Panc1 (cell line): ENCODE measurements around the gene WDFY1. TPM values are rescaled to one million over a fixed set of nuclear protein-coding genes. Genes with fewer than 3 reads are reported as not detected.

Experiments
- ATAC-seq: fragments of 200-7000 bp; cut with Tn5 transposase; 2 replicates; pipeline ENCODE4 v1.9.1; 2020; ENCODE audit warnings: mild to moderate bottlenecking, moderate library complexity
- BruUV-seq: library from RNA; stranded (reverse); fragments of 400-500 nt; replicated peaks from 2 replicates; lab custom pipeline; 2021; lab: Mats Ljungman, UMichigan
- CTCF ChIA-PET: fragments of 300-600 bp; sonication (Branson Sonifier 250); formaldehyde crosslinking; loops from one replicate; lab custom pipeline; 2022; ENCODE audit warnings: antibody characterized with exemption; lab: Charles Lee
- POLR2A ChIA-PET: fragments of 300-600 bp; sonication (Branson Sonifier 250); formaldehyde crosslinking; loops from one replicate; lab custom pipeline; 2022; ENCODE audit warnings: antibody characterized with exemption; lab: Charles Lee
- DNase-seq: peaks from one replicate; pipeline ENCODE4 v3.0.0-alpha.2; 2010; ENCODE audit warnings: low read depth, low spot score
- H3K27ac ChIP-seq: 2 replicates; pipeline ENCODE4 v1.5.1; 2011; ENCODE audit warnings: mild to moderate bottlenecking, low read length, inconsistent platforms
- H3K27me3 ChIP-seq: fragments of 200-500 bp; sonication (Bioruptor generic); 2 replicates; pipeline ENCODE4 v1.6.0; 2014; ENCODE audit warnings: low read length, inconsistent platforms; ENCODE audit not compliant: control insufficient read depth, insufficient read depth
- H3K36me3 ChIP-seq: fragments of 200-500 bp; sonication (Bioruptor generic); 2 replicates; pipeline ENCODE4 v1.5.1; 2014; ENCODE audit warnings: inconsistent platforms, mild to moderate bottlenecking, low read length, moderate library complexity; ENCODE audit not compliant: control insufficient read depth, insufficient read depth
- H3K4me1 ChIP-seq: 2 replicates; pipeline ENCODE4 v1.5.1; 2011; ENCODE audit warnings: inconsistent platforms, mild to moderate bottlenecking, low read length, moderate library complexity; ENCODE audit not compliant: control insufficient read depth, insufficient read depth
- H3K4me3 ChIP-seq, 2 experiments: 2 replicates each; pipeline ENCODE4 v1.5.1; 2011 to 2012; ENCODE audit warnings: low read depth in 2 of 2, low read length in 2 of 2, mild to moderate bottlenecking in 2 of 2, inconsistent platforms in 1 of 2, moderate library complexity in 1 of 2
- H3K9me3 ChIP-seq: fragments of 200-500 bp; sonication (Bioruptor generic); 2 replicates; pipeline ENCODE4 v1.5.1; 2014; ENCODE audit warnings: low read depth, mild to moderate bottlenecking, inconsistent platforms, low read length, moderate library complexity; ENCODE audit not compliant: control insufficient read depth, insufficient read depth
- POLR2AphosphoS5 ChIP-seq: IDR thresholded peaks from 2 replicates; pipeline ENCODE4 v1.6.1; 2012; ENCODE audit warnings: mild to moderate bottlenecking, low read depth, low read length, moderate library complexity
- REST ChIP-seq, 2 experiments: IDR thresholded peaks; 2 replicates each; pipeline ENCODE4 v1.6.1; 2011 to 2012; ENCODE audit warnings: low read depth in 2 of 2, control low read depth in 1 of 2, low read length in 1 of 2, mild to moderate bottlenecking in 1 of 2, moderate library complexity in 1 of 2; ENCODE audit not compliant: insufficient read depth in 1 of 2
- SIN3A ChIP-seq: IDR thresholded peaks from 2 replicates; pipeline ENCODE4 v1.6.1; 2012; ENCODE audit warnings: low read depth, mild to moderate bottlenecking, low read length, moderate library complexity, borderline replicate concordance; ENCODE audit not compliant: insufficient read depth
- TCF7L2 ChIP-seq: IDR thresholded peaks from 2 replicates; pipeline ENCODE4 v1.6.1; 2011; ENCODE audit warnings: mild to moderate bottlenecking, low read depth, low read length, inconsistent platforms
- in situ Hi-C: cut with HindIII; loops from 2 replicates; pipeline ENCODE4 v1.10.0; 2016; ENCODE audit warnings: low sequenced_read_pairs, low pct_unique_long_range_greater_than_20kb
- intact Hi-C: fragments of 100-400 bp; cut with micrococcal nuclease; formaldehyde crosslinking; loops from one replicate; pipeline ENCODE4 v1.10.0; 2022; ENCODE audit not compliant: unreplicated experiment
- total RNA-seq: library from RNA; stranded (reverse); gene quantifications from one replicate; pipeline ENCODE4 v1.2.1, GENCODE V29; 2021; ENCODE audit not compliant: unreplicated experiment
- TF ChIP-seq, protein P1 (sequence below): fragments of 450-650 bp; IDR thresholded peaks from 2 replicates; pipeline ENCODE4 v1.5.1; 2017; ENCODE audit warnings: mild to moderate bottlenecking

The WDFY1 gene
- total RNA-seq, 1 experiment from 2014 or later = 48.5 TPM

- ATAC-seq (no peak), DNase-seq (no peak)
- ChIA-PET POLR2A (no interaction called here), CTCF (no interaction called here)
- Histone ChIP-seq H3K9me3 (no peaks in the 10 kb centered on the region), H3K4me3 (no peak overlapping the region), H3K27me3 (no peaks in the 10 kb centered on the region), H3K27ac (no peak overlapping the region), H3K4me1 (no peaks in the 10 kb centered on the region), H3K36me3 (no peaks in the 10 kb centered on the region)
- TF ChIP-seq SIN3A (no peak), REST (IDR thresholded peaks at IDR 0.05; ENCODE audit: insufficient read depth in 1 of 2, low read depth in 2 of 2, low read length in 1 of 2) (no peak), POLR2AphosphoS5 (no peak), TCF7L2 (no peak)
- TF ChIP-seq, protein P1, sequence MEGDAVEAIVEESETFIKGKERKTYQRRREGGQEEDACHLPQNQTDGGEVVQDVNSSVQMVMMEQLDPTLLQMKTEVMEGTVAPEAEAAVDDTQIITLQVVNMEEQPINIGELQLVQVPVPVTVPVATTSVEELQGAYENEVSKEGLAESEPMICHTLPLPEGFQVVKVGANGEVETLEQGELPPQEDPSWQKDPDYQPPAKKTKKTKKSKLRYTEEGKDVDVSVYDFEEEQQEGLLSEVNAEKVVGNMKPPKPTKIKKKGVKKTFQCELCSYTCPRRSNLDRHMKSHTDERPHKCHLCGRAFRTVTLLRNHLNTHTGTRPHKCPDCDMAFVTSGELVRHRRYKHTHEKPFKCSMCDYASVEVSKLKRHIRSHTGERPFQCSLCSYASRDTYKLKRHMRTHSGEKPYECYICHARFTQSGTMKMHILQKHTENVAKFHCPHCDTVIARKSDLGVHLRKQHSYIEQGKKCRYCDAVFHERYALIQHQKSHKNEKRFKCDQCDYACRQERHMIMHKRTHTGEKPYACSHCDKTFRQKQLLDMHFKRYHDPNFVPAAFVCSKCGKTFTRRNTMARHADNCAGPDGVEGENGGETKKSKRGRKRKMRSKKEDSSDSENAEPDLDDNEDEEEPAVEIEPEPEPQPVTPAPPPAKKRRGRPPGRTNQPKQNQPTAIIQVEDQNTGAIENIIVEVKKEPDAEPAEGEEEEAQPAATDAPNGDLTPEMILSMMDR = no peak
- intact Hi-C loops = no loop called here
- in situ Hi-C loops = no loop called here
- BruUV-seq = no TSS peak
Measured at GRCh38 chr2:223916181-223916920, 28.8 kb downstream of the WDFY1 start.

DNA sequence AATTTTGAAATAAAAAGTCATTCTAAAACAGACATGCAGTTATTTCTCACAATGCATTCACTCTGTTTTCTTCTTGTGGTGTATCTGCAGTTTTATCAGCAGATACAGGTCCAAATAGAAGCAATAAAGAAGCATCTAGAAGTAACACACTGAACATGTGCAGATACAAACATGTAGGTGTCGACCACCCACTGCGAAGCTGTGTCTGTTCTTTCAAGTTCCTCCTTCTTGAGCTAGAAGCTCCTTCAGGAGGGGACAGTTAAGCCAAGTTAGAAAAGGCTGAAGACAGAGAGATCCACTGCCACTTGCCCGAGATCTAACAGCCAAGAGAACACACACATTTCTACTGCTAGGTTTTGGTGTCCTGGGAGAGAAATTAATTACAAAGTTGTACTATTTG lies 30.1 kb downstream of the WDFY1 start:
- BruUV-seq = no TSS peak
- no peak overlapping the region for H3K4me3 ChIP-seq
- TF ChIP-seq REST (IDR thresholded peaks at IDR 0.05; ENCODE audit: insufficient read depth in 1 of 2, low read depth in 2 of 2, low read length in 1 of 2) (no peak), TCF7L2 (no peak), POLR2AphosphoS5 (no peak), SIN3A (no peak)
- no peaks in the 10 kb centered on the region for H3K27me3 ChIP-seq
- H3K36me3 ChIP-seq = 0 out of 2 replicates have a peak, but pooled peaks cover 2% of the 10 kb centered on the region
- intact Hi-C loops = no loop called here
- H3K4me1 ChIP-seq = no peaks in the 10 kb centered on the region
- ChIA-PET POLR2A (no interaction called here), CTCF (no interaction called here)
- no peak overlapping the region for H3K27ac ChIP-seq
- H3K9me3 ChIP-seq = no peaks in the 10 kb centered on the region
- in situ Hi-C loops = no loop called here
- DNase-seq (no peak), ATAC-seq (no peak)
